Trophoblast cell (in vitro differentiated cells and primary cell): Measurements from ENCODE around the gene TEX19.

Experiments
- DNase-seq, 2 donors: peaks; one replicate each; pipeline ENCODE4 v3.0.0-alpha.2; 2016
- H2AFZ ChIP-seq: 2 replicates; pipeline ENCODE4 v1.6.1; 2013; ENCODE audit warnings: low read length, moderate library complexity, mild to moderate bottlenecking; ENCODE audit not compliant: insufficient read depth, poor library complexity
- H2AK5ac ChIP-seq: 2 replicates; pipeline ENCODE4 v1.6.1; 2013; ENCODE audit warnings: mild to moderate bottlenecking, low read length
- H2BK120ac ChIP-seq: 2 replicates; pipeline ENCODE4 v1.6.1; 2013; ENCODE audit warnings: low read length, mild to moderate bottlenecking, moderate library complexity; ENCODE audit not compliant: insufficient read depth, poor library complexity
- H2BK12ac ChIP-seq: 2 replicates; pipeline ENCODE4 v1.6.1; 2013; ENCODE audit warnings: mild to moderate bottlenecking, low read length, moderate library complexity
- H2BK5ac ChIP-seq: 2 replicates; pipeline ENCODE4 v1.6.1; 2013; ENCODE audit warnings: low read length, low read depth, moderate library complexity, mild to moderate bottlenecking; ENCODE audit not compliant: poor library complexity
- H3K14ac ChIP-seq: 2 replicates; pipeline ENCODE4 v1.6.1; 2013; ENCODE audit warnings: mild to moderate bottlenecking, low read length
- H3K18ac ChIP-seq: 2 replicates; pipeline ENCODE4 v1.6.1; 2013; ENCODE audit warnings: mild to moderate bottlenecking, low read length
- H3K23ac ChIP-seq: 2 replicates; pipeline ENCODE4 v1.6.1; 2013; ENCODE audit warnings: low read length
- H3K27ac ChIP-seq: 2 replicates; pipeline ENCODE4 v1.5.1; 2013; ENCODE audit warnings: low read depth, mild to moderate bottlenecking, inconsistent platforms, low read length, moderate library complexity
- H3K27me3 ChIP-seq: 2 replicates; pipeline ENCODE4 v1.6.1; 2013; ENCODE audit warnings: inconsistent platforms, mild to moderate bottlenecking, low read length, moderate library complexity; ENCODE audit not compliant: insufficient read depth
- H3K36me3 ChIP-seq, 2 experiments: 1 replicate in 1 of 2; 2 replicates in 1 of 2; pipeline ENCODE4 v1.6.1; 2013; ENCODE audit warnings: low read length in 2 of 2, mild to moderate bottlenecking in 2 of 2, moderate library complexity in 1 of 2; ENCODE audit not compliant: insufficient read depth in 2 of 2, control insufficient read depth in 1 of 2
- H3K4ac ChIP-seq: 2 replicates; pipeline ENCODE4 v1.6.1; 2013; ENCODE audit warnings: low read depth, mild to moderate bottlenecking, low read length, moderate library complexity
- H3K4me1 ChIP-seq, 2 experiments: 1 replicate in 1 of 2; 2 replicates in 1 of 2; pipeline ENCODE4 v1.6.1; 2013; ENCODE audit warnings: low read length in 2 of 2, mild to moderate bottlenecking in 2 of 2, moderate library complexity in 1 of 2; ENCODE audit not compliant: insufficient read depth in 2 of 2, control insufficient read depth in 1 of 2
- H3K4me2 ChIP-seq: 2 replicates; pipeline ENCODE4 v1.6.1; 2013; ENCODE audit warnings: inconsistent platforms, mild to moderate bottlenecking, low read length, moderate library complexity
- H3K4me3 ChIP-seq: 2 replicates; pipeline ENCODE4 v1.5.1; 2013; ENCODE audit warnings: mild to moderate bottlenecking, low read depth, low read length, inconsistent platforms
- H3K79me1 ChIP-seq: one replicate; pipeline ENCODE4 v1.6.1; 2013; ENCODE audit warnings: low read length
- H3K79me2 ChIP-seq: 2 replicates; pipeline ENCODE4 v1.6.1; 2013; ENCODE audit warnings: low read length, mild to moderate bottlenecking; ENCODE audit not compliant: control insufficient read depth, insufficient read depth, poor library complexity
- H3K9ac ChIP-seq: 2 replicates; pipeline ENCODE4 v1.6.1; 2013; ENCODE audit warnings: mild to moderate bottlenecking, low read length
- H3K9me3 ChIP-seq: 2 replicates; pipeline ENCODE4 v1.6.1; 2013; ENCODE audit warnings: low read depth, mild to moderate bottlenecking, control low read depth, inconsistent platforms, low read length; ENCODE audit not compliant: insufficient read depth
- H4K12ac ChIP-seq: 2 replicates; pipeline ENCODE4 v1.6.1; 2013; ENCODE audit warnings: low read depth, mild to moderate bottlenecking, low read length, moderate library complexity
- H4K8ac ChIP-seq: 2 replicates; pipeline ENCODE4 v1.6.1; 2013; ENCODE audit warnings: low read depth, mild to moderate bottlenecking, low read length, moderate library complexity
- H4K91ac ChIP-seq: one replicate; pipeline ENCODE4 v1.6.1; 2013; ENCODE audit warnings: low read depth, mild to moderate bottlenecking, low read length, moderate library complexity
- WGBS: extraction: QIAGEN DNeasy Blood & Tissue Kit; methylation state at CpG from one replicate; pipeline ENCODE4 v1.1.7; 2013; ENCODE audit warnings: missing lambda C conversion rate; ENCODE audit not compliant: insufficient read length, insufficient coverage; ENCODE audit errors: extremely low coverage; 5-methylcytosine and 5-hydroxymethylcytosine counted together

Gene TEX19

GRCh38 chr17:82392209-82392920 lies 33.3 kb downstream of the TEX19 start:
- WGBS = no CpG with 5 or more reads among the region's 28 CpGs

GRCh38 chr17:82392941-82393340 lies 33.9 kb downstream of the TEX19 start:
- no peak overlapping the region for H3K27ac ChIP-seq
- H3K79me2 ChIP-seq = no peaks in the 10 kb centered on the region
- H3K23ac ChIP-seq = no peak overlapping the region
- H3K18ac ChIP-seq = no peak overlapping the region
- no peak overlapping the region for H3K4me2 ChIP-seq
- no peak overlapping the region for H2BK12ac ChIP-seq
- no peak overlapping the region for H2AFZ ChIP-seq
- H2AK5ac ChIP-seq = no peak overlapping the region
- H3K9me3 ChIP-seq = no peaks in the 10 kb centered on the region
- H4K91ac ChIP-seq = no peak overlapping the region
- no peak overlapping the region for H3K4me3 ChIP-seq
- DNase-seq = no peak
- WGBS = no CpG with 5 or more reads among the region's 15 CpGs
- no peak overlapping the region for H3K4ac ChIP-seq
- H2BK120ac ChIP-seq = no peak overlapping the region
- H3K4me1 ChIP-seq = peaks cover 0 to 9% of the 10 kb centered on the region in 2 experiments
- H4K8ac ChIP-seq = no peak overlapping the region
- no peaks in the 10 kb centered on the region for H3K27me3 ChIP-seq
- H3K9ac ChIP-seq = no peak overlapping the region
- no peak overlapping the region for H2BK5ac ChIP-seq
- H4K12ac ChIP-seq = no peak overlapping the region
- peaks cover 3 to 14% of the 10 kb centered on the region in 2 experiments for H3K36me3 ChIP-seq
- no peak overlapping the region for H3K14ac ChIP-seq
- no peaks in the 10 kb centered on the region for H3K79me1 ChIP-seq

More at GRCh38 chr17:82392209-82392920, 33.3 kb downstream of the TEX19 start:
- Histone ChIP-seq H3K4ac (no peak overlapping the region), H4K91ac (no peak overlapping the region), H4K8ac (no peak overlapping the region), H3K23ac (no peak overlapping the region), H2BK12ac (no peak overlapping the region), H2AK5ac (no peak overlapping the region), H3K36me3 (peaks cover 3 to 12% of the 10 kb centered on the region in 2 experiments), H3K4me1 (peaks cover 0 to 6% of the 10 kb centered on the region in 2 experiments), H3K4me2 (no peak overlapping the region), H4K12ac (no peak overlapping the region), H3K79me2 (no peaks in the 10 kb centered on the region), H3K14ac (no peak overlapping the region), H2BK120ac (no peak overlapping the region), H3K4me3 (no peak overlapping the region), H3K9me3 (no peaks in the 10 kb centered on the region), H2BK5ac (no peak overlapping the region), H2AFZ (no peak overlapping the region), H3K79me1 (no peaks in the 10 kb centered on the region), H3K27me3 (no peaks in the 10 kb centered on the region), H3K18ac (no peak overlapping the region), H3K9ac (no peak overlapping the region), H3K27ac (no peak overlapping the region)
- DNase-seq = no peak

GRCh38 chr17:82394278-82394677 lies 35.2 kb downstream of the TEX19 start:
- no CpG with 5 or more reads among the region's 12 CpGs for WGBS
- H3K18ac ChIP-seq = no peak overlapping the region

GRCh38 chr17:82396601-82397435 lies 37.8 kb downstream of the TEX19 start:
- H4K91ac ChIP-seq = no peak overlapping the region
- no peak overlapping the region for H3K4me2 ChIP-seq
- no peak overlapping the region for H3K27ac ChIP-seq
- no peaks in the 10 kb centered on the region for H3K79me1 ChIP-seq
- H3K9me3 ChIP-seq = no peaks in the 10 kb centered on the region
- no peak overlapping the region for H2AK5ac ChIP-seq
- H2AFZ ChIP-seq = no peak overlapping the region
- no peaks in the 10 kb centered on the region for H3K27me3 ChIP-seq
- H3K36me3 ChIP-seq = peaks cover 3 to 16% of the 10 kb centered on the region in 2 experiments
- no peak overlapping the region for H3K4ac ChIP-seq
- no peak overlapping the region for H2BK12ac ChIP-seq
- H2BK120ac ChIP-seq = no peak overlapping the region
- H4K8ac ChIP-seq = no peak overlapping the region
- no peak overlapping the region for H3K4me3 ChIP-seq
- H3K79me2 ChIP-seq = no peaks in the 10 kb centered on the region
- no peak overlapping the region for H3K14ac ChIP-seq
- peaks cover 0 to 10% of the 10 kb centered on the region in 2 experiments for H3K4me1 ChIP-seq
- no peak overlapping the region for H3K18ac ChIP-seq
- peak in 1 of 2 donors; percentile 56 for DNase-seq
- WGBS = no CpG with 5 or more reads among the region's 19 CpGs
- no peak overlapping the region for H3K9ac ChIP-seq
- H4K12ac ChIP-seq = no peak overlapping the region
- no peak overlapping the region for H3K23ac ChIP-seq
- no peak overlapping the region for H2BK5ac ChIP-seq

More at GRCh38 chr17:82394278-82394677, 35.2 kb downstream of the TEX19 start:
- Histone ChIP-seq H3K4me1 (peaks cover 0 to 10% of the 10 kb centered on the region in 2 experiments), H2BK12ac (no peak overlapping the region), H3K23ac (no peak overlapping the region), H3K36me3 (peaks cover 3 to 15% of the 10 kb centered on the region in 2 experiments), H3K4me3 (no peak overlapping the region), H2BK5ac (no peak overlapping the region), H3K14ac (no peak overlapping the region), H3K27me3 (no peaks in the 10 kb centered on the region), H3K4me2 (no peak overlapping the region), H3K27ac (no peak overlapping the region), H2AFZ (no peak overlapping the region), H2BK120ac (no peak overlapping the region), H3K9ac (no peak overlapping the region), H3K79me2 (no peaks in the 10 kb centered on the region), H4K91ac (no peak overlapping the region), H3K4ac (no peak overlapping the region), H4K12ac (no peak overlapping the region), H4K8ac (no peak overlapping the region), H2AK5ac (no peak overlapping the region), H3K79me1 (no peaks in the 10 kb centered on the region), H3K9me3 (no peaks in the 10 kb centered on the region)
- DNase-seq = no peak
